CD4-positive, CD25-positive, alpha-beta regulatory T cell (primary cell): ENCODE data around the gene OR13C8. TPM values are rescaled to one million over a fixed set of nuclear protein-coding genes. Genes with fewer than 3 reads are reported as not detected.

Source experiments
- ATAC-seq, 2 donors: fragments of 150-1000 bp; cut with Tn5 transposase; one replicate each; pipeline ENCODE4 v1.10.0; 2021; ENCODE audit warnings: low read depth in 2 of 2, moderate number of reproducible peaks in 2 of 2, moderate library complexity in 1 of 2
- DNase-seq, 3 donors: peaks; one replicate each; pipeline versions ENCODE4 v3.0.0 to v3.0.0-alpha.2; 2012 to 2022; ENCODE audit warnings: mixed read lengths in 1 of 3
- H3K27ac ChIP-seq: one replicate; pipeline ENCODE4 v1.7.0; 2013; ENCODE audit warnings: mild to moderate bottlenecking, low read length; ENCODE audit not compliant: insufficient read depth, poor library complexity, severe bottlenecking
- H3K27me3 ChIP-seq: one replicate; pipeline ENCODE4 v1.7.0; 2013; ENCODE audit warnings: low read length; ENCODE audit not compliant: control insufficient read depth, insufficient read depth
- H3K36me3 ChIP-seq: one replicate; pipeline ENCODE4 v1.7.0; 2013; ENCODE audit warnings: mild to moderate bottlenecking, low read length, moderate library complexity; ENCODE audit not compliant: control insufficient read depth, insufficient read depth
- H3K4me1 ChIP-seq: 2 replicates; pipeline ENCODE4 v1.7.0; 2013; ENCODE audit warnings: mild to moderate bottlenecking, low read length; ENCODE audit not compliant: insufficient read depth, control insufficient read depth, poor library complexity, severe bottlenecking
- H3K4me3 ChIP-seq: one replicate; pipeline ENCODE4 v1.7.0; 2013; ENCODE audit warnings: low read depth, mild to moderate bottlenecking, low read length, moderate library complexity
- H3K9me3 ChIP-seq, 2 experiments: 1 replicate in 1 of 2; 2 replicates in 1 of 2; pipeline ENCODE4 v1.7.0; 2013; ENCODE audit warnings: low read length in 2 of 2, mild to moderate bottlenecking in 1 of 2, moderate library complexity in 1 of 2; ENCODE audit not compliant: control insufficient read depth in 2 of 2
- H3K27ac Mint-ChIP-seq, 3 donors: one replicate each; pipeline ENCODE4 v1.8.0; 2020 to 2022; ENCODE audit warnings: mild to moderate bottlenecking in 3 of 3, mixed read lengths in 3 of 3, moderate library complexity in 2 of 3
- H3K27me3 Mint-ChIP-seq: one replicate; pipeline ENCODE4 v1.8.0; 2022; ENCODE audit warnings: mild to moderate bottlenecking, mixed read lengths
- H3K36me3 Mint-ChIP-seq: one replicate; pipeline ENCODE4 v1.8.0; 2020; ENCODE audit warnings: mixed read lengths
- H3K4me1 Mint-ChIP-seq, 4 donors: one replicate each; pipeline ENCODE4 v1.8.0; 2020 to 2022; ENCODE audit warnings: mixed read lengths in 4 of 4, mild to moderate bottlenecking in 1 of 4
- H3K4me3 Mint-ChIP-seq, 4 donors: one replicate each; pipeline ENCODE4 v1.8.0; 2020 to 2022; ENCODE audit warnings: mild to moderate bottlenecking in 4 of 4, mixed read lengths in 4 of 4, moderate library complexity in 3 of 4
- H3K9me3 Mint-ChIP-seq, 7 donors: one replicate each; pipeline ENCODE4 v1.8.0; 2020 to 2022; ENCODE audit warnings: mixed read lengths in 7 of 7, mild to moderate bottlenecking in 3 of 7, moderate library complexity in 2 of 7
- polyA plus RNA-seq, 4 donors: library from polyadenylated mRNA; unstranded; fragments of 300-500 nt; fragmentation: Illumina TruSeq; gene quantifications; one replicate each; pipeline ENCODE4 v1.2.3, GENCODE V29; 2021
- total RNA-seq: library from RNA; stranded (reverse); gene quantifications from one replicate; pipeline ENCODE4 v1.2.3, GENCODE V29; 2022

Gene OR13C8
- total and polyA plus RNA-seq, 5 donors from 2014 or later = not detected

DNA sequence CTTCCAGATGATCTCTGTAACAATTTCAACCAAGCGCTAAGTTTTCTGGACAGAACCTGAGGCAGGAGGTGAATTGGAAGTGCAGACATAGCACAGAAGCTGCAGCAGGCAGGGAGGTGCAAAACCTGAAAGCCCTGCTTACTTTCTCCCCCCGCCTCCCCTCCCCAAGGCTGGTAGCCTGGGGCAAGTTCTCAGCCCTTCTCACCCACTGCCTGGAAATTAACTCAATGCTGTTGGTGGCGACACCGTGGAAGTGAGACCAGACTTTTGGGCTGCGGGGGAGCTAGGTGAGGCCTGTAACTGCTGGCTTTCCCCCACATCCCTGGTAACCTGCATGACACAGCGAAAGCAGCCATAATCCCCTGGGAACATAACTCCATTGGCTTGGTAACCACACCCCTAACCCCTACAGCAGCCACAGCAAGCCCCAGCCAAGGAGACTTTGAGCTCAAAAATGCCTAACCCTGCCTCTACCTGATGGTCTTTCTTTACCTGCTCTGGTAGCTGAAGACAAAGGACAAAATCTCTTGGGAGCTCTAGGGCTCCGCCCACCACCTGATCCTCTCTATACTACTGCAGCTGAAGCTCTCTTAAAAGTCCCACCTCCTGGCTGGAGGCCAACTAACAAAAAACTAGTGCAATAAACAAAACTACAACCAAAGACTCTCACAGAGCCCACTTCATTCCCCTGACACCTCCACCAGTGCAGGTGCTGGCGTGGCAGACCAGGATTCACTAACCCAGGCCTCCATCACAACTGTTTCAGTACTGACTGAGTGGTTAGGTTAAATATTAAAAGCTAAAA lies 11.9 kb upstream of the OR13C8 start:
- Mint-ChIP-seq H3K27me3 (no peaks in the 10 kb centered on the region), H3K36me3 (no peaks in the 10 kb centered on the region), H3K27ac (no peak overlapping the region), H3K9me3 (peaks cover 0 to 13% (median 7%) of the 10 kb centered on the region in 7 donors), H3K4me3 (no peak overlapping the region), H3K4me1 (no peaks in the 10 kb centered on the region)
- H3K27me3 ChIP-seq = no peaks in the 10 kb centered on the region
- no peaks in the 10 kb centered on the region for H3K9me3 ChIP-seq
- no peak overlapping the region for H3K27ac ChIP-seq
- ATAC-seq = no peak
- DNase-seq = no peak
- no peaks in the 10 kb centered on the region for H3K36me3 ChIP-seq
- no peak overlapping the region for H3K4me3 ChIP-seq
- no peaks in the 10 kb centered on the region for H3K4me1 ChIP-seq

DNA sequence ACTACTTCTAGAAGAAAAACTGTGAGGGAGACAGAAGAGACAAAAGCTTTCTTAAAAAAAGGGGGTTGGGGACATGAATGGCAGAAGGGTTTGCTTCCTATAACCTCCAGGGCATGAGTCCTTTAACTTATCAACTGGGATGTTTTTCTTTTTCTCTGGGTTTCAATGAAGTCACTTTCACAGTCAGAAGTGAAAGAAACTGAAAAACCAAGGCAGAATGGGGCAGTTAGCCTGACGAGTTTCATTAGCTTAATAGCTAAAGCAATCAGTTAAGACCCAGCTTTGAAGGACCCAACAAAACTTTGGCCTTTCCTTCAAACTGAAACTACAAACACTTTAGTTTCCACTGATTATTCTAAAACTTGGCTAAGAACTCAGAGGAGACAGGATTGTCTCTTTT lies 4.6 kb upstream of the OR13C8 start:
- no peaks in the 10 kb centered on the region for H3K4me1 Mint-ChIP-seq
- no peak overlapping the region for H3K27ac Mint-ChIP-seq
- no peaks in the 10 kb centered on the region for H3K36me3 Mint-ChIP-seq

GRCh38 chr9:104572612-104573011 lies 3.6 kb downstream of the OR13C8 start:
- no peaks in the 10 kb centered on the region for H3K4me1 Mint-ChIP-seq
- no peaks in the 10 kb centered on the region for H3K36me3 Mint-ChIP-seq
- peaks cover 0 to 14% (median 6%) of the 10 kb centered on the region in 7 donors for H3K9me3 Mint-ChIP-seq
- Histone ChIP-seq H3K36me3 (no peaks in the 10 kb centered on the region), H3K27ac (no peak overlapping the region), H3K4me3 (no peak overlapping the region), H3K4me1 (no peaks in the 10 kb centered on the region), H3K27me3 (no peaks in the 10 kb centered on the region), H3K9me3 (peaks cover 0 to 3% of the 10 kb centered on the region in 2 experiments)
- H3K27me3 Mint-ChIP-seq = no peaks in the 10 kb centered on the region
- H3K27ac Mint-ChIP-seq = no peak overlapping the region
- no peak for DNase-seq
- ATAC-seq = no peak
- no peak overlapping the region for H3K4me3 Mint-ChIP-seq

More for the DNA sequence above, 4.6 kb upstream of the OR13C8 start:
- ATAC-seq (no peak), DNase-seq (no peak)
- H3K4me1 ChIP-seq = no peaks in the 10 kb centered on the region
- Mint-ChIP-seq H3K27me3 (no peaks in the 10 kb centered on the region), H3K9me3 (peaks cover 0 to 4% (median 0%) of the 10 kb centered on the region in 7 donors), H3K4me3 (no peak overlapping the region)
- H3K4me3 ChIP-seq = no peak overlapping the region
- H3K27me3 ChIP-seq = no peaks in the 10 kb centered on the region
- no peak overlapping the region for H3K27ac ChIP-seq
- H3K36me3 ChIP-seq = no peaks in the 10 kb centered on the region
- H3K9me3 ChIP-seq = no peaks in the 10 kb centered on the region

DNA sequence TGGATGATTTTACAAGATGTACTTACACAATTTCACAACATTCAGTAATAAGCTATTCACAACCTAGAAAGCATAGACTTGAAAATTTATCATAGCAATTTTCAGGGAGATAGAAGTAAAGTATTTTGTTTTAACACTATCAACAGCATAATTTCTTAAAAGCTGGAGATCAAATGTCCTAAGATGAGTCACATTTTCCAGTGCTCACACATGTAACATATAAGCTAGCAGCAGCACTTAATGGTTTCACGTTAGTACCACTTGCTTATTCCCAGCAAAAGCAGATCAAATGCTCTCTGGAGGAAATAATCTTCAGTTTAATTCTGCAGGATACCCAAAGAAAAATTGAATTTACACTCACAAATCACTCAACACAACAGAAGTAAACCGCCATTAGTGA lies 6.5 kb downstream of the OR13C8 start:
- no peak for ATAC-seq
- Histone ChIP-seq H3K9me3 (peaks cover 0 to 3% of the 10 kb centered on the region in 2 experiments), H3K4me3 (no peak overlapping the region), H3K36me3 (no peaks in the 10 kb centered on the region), H3K4me1 (no peaks in the 10 kb centered on the region), H3K27me3 (no peaks in the 10 kb centered on the region), H3K27ac (no peak overlapping the region)
- H3K9me3 Mint-ChIP-seq = peaks cover 0 to 14% (median 6%) of the 10 kb centered on the region in 7 donors
- H3K4me1 Mint-ChIP-seq = no peaks in the 10 kb centered on the region
- H3K4me3 Mint-ChIP-seq = no peak overlapping the region
- H3K36me3 Mint-ChIP-seq = no peaks in the 10 kb centered on the region
- H3K27me3 Mint-ChIP-seq = peaks cover 4% of the 10 kb centered on the region
- DNase-seq = no peak
- no peak overlapping the region for H3K27ac Mint-ChIP-seq

DNA sequence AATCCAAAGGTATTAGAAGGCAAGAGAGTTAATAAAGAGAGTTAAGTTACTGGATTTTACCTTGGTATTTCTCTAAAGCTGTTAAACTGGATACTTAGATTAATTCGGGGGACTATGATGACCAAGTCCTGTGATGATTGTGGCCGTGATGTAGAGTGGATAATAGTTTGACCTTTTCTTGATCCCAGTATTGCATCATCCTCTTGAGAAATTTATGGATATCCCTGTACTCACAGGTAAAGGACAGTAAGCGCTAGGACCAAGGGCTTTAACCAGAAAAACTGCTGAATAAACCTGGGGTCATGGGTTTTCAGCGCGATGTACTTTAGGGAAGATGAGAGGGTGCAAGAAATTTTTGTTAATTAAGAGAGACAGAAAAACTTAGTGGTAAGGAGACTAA lies 8.3 kb downstream of the OR13C8 start:
- Histone ChIP-seq H3K4me3 (no peak overlapping the region), H3K27me3 (no peaks in the 10 kb centered on the region), H3K36me3 (no peaks in the 10 kb centered on the region), H3K9me3 (no peaks in the 10 kb centered on the region), H3K27ac (no peak overlapping the region), H3K4me1 (no peaks in the 10 kb centered on the region)
- H3K9me3 Mint-ChIP-seq = peaks cover 0 to 12% (median 2%) of the 10 kb centered on the region in 7 donors
- H3K4me3 Mint-ChIP-seq = no peak overlapping the region
- H3K27ac Mint-ChIP-seq = no peak overlapping the region
- no peaks in the 10 kb centered on the region for H3K36me3 Mint-ChIP-seq
- DNase-seq (no peak), ATAC-seq (no peak)
- H3K27me3 Mint-ChIP-seq = peaks cover 4% of the 10 kb centered on the region
- H3K4me1 Mint-ChIP-seq = no peaks in the 10 kb centered on the region

GRCh38 chr9:104580562-104580961 lies 11.6 kb downstream of the OR13C8 start:
- no peaks in the 10 kb centered on the region for H3K9me3 ChIP-seq
- H3K36me3 ChIP-seq = no peaks in the 10 kb centered on the region
- Mint-ChIP-seq H3K27ac (no peak overlapping the region), H3K4me3 (no peak overlapping the region), H3K27me3 (peaks cover 8% of the 10 kb centered on the region), H3K9me3 (no peaks in the 10 kb centered on the region), H3K4me1 (no peaks in the 10 kb centered on the region), H3K36me3 (no peaks in the 10 kb centered on the region)
- H3K27me3 ChIP-seq = no peaks in the 10 kb centered on the region
- ATAC-seq = no peak
- H3K4me3 ChIP-seq = no peak overlapping the region
- no peaks in the 10 kb centered on the region for H3K4me1 ChIP-seq
- no peak overlapping the region for H3K27ac ChIP-seq
- no peak for DNase-seq

- Histone ChIP-seq H3K9me3 (no peaks in the 10 kb centered on the region), H3K4me1 (no peaks in the 10 kb centered on the region), H3K27me3 (no peaks in the 10 kb centered on the region), H3K36me3 (no peaks in the 10 kb centered on the region), H3K4me3 (no peak overlapping the region), H3K27ac (no peak overlapping the region)
- no peak for DNase-seq
- H3K9me3 Mint-ChIP-seq = no peaks in the 10 kb centered on the region
- no peak for ATAC-seq
- H3K27ac Mint-ChIP-seq = no peak overlapping the region
- no peak overlapping the region for H3K4me3 Mint-ChIP-seq
- no peaks in the 10 kb centered on the region for H3K36me3 Mint-ChIP-seq
- H3K4me1 Mint-ChIP-seq = no peaks in the 10 kb centered on the region
- peaks cover 4% of the 10 kb centered on the region for H3K27me3 Mint-ChIP-seq
These were observed 17.7 kb downstream of the OR13C8 start for GRCh38 chr9:104586496-104587180.
